Measurements from ENCODE around the gene PCDHAC1.
"Not testable (repeated sequence)": the region's sequence is repeated elsewhere in the genome, so short reads cannot be mapped to it uniquely, and the experiment has no call there.

The PCDHAC1 gene

DNA sequence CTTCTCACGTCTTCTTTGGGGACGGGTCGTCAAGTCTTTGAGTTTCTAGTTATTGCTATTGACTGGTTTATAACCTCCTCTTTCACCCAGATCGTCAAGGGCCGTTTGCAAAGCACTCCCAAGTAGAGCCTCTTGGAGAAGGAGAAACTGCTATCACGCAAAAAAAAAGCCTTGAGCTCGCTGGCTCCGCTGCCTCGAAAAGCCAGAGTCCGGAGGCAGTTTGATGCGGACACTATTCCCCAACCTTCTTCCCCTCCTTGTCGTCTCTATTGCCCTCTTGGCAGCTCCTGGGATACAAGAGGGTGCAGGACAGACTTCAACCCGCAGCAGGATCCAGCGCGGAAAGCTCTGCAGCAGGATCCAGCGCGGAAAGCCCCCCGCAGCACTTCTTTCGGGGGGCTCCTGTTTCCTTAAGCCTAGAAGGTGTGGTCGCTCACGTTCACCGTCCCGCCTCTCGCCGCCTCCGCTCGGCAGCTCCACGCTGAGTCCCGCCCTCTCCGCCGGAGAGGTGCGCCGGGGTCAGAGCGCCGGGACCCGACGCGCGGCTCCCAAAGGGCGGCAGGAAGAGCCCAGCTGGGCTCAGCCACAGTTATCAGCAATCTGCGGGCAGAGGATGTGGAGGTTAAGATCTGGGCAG, at the start of gene PCDHAC1:
Gene PCDHAC1, plus strand, starts transcription at position 494 of the 637 bp plus-strand sequence. CDS start 594 bp downstream, outside the sequence.
- in situ Hi-C loops (cut with MboI; ENCODE audit: low sequenced_read_pairs), result no loop called here

GRCh38 chr5:140876541-140877261, 49.4 kb upstream of the PCDHAC1 start:
- in situ Hi-C loops (cut with MboI; ENCODE audit: low sequenced_read_pairs), result not testable (repeated sequence)

DNA sequence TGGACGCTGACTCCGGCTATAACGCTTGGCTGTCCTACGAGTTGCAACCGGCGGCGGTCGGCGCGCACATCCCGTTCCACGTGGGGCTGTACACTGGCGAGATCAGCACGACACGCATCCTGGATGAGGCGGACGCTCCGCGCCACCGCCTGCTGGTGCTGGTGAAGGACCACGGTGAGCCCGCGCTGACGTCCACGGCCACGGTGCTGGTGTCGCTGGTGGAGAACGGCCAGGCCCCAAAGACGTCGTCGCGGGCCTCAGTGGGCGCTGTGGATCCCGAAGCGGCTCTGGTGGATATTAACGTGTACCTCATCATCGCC, 48.9 kb upstream of the PCDHAC1 start:
- in situ Hi-C loops (cut with MboI; ENCODE audit: low sequenced_read_pairs), result no loop called here

- in situ Hi-C loops (cut with MboI; ENCODE audit: low sequenced_read_pairs), result no loop called here
These were observed 44.1 kb upstream of the PCDHAC1 start, which contains the start of gene PCDHA13 for GRCh38 chr5:140881889-140882590. TSS of gene PCDHA13 (plus strand) at chr5:140882124. CDS start at chr5:140882269, 145 bp downstream.

GRCh38 chr5:140882591-140882899, 43.6 kb upstream of the PCDHAC1 start:
- in situ Hi-C loops (cut with MboI; ENCODE audit: low sequenced_read_pairs), result no loop called here

DNA sequence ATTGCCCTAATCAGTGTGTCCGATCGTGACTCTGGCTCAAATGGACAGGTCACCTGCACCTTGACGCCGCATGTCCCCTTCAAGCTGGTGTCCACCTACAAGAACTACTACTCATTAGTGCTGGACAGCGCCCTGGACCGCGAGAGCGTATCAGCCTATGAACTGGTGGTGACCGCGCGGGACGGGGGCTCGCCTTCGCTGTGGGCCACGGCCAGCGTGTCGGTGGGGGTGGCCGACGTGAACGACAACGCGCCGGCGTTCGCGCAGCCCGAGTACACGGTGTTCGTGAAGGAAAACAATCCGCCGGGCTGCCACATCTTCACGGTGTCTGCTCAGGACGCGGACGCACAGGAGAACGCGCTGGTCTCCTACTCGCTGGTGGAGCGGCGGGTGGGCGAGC, 42.7 kb upstream of the PCDHAC1 start:
- in situ Hi-C loops (cut with MboI; ENCODE audit: low sequenced_read_pairs), result no loop called here

DNA sequence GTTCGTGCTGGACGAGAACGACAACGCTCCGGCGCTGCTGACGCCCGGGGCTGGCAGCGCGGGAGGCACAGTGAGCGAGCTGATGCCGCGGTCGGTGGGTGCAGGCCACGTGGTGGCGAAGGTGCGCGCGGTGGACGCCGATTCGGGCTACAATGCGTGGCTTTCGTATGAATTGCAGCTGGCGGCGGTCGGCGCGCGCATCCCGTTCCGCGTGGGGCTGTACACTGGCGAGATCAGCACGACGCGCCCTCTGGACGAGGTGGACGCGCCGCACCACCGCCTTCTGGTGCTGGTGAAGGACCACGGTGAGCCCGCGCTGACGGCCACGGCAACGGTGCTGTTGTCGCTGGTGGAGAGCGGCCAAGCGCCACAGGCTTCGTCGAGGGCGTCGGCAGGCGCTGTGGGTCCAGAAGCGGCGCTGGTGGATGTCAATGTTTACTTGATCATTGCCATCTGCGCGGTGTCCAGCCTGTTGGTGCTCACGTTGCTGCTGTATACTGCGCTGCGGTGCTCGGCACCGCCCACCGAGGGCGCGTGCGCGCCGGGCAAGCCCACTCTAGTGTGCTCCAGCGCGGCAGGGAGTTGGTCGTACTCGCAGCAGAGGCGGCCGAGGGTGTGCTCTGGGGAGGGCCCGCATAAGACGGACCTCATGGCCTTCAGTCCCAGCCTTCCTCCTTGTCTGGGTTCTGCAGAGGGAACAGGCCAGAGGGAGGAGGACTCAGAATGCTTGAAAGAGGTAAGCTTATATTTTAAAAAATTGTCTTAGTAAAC, 42.0 kb upstream of the PCDHAC1 start:
- in situ Hi-C loops (cut with MboI; ENCODE audit: low sequenced_read_pairs), result no loop called here

DNA sequence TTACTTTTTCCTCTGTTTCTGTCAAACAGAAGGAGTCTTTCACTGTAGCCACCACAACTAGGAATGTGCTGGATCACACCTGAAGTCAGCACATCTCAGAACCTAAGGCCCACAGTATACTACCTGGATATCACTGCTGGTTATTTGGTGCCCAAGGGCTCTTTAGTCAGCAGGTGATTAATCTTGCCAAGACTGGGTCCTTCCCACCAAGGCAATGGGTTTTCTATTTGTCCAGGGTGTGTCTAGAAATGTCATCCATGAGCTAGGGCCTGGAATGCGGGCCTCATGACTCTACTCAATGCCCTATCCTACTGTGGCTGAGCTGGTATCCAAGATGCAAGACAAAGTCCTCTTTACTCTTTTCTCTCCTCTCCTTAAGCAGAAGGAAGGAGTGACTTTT, 9.8 kb upstream of the PCDHAC1 start:
- in situ Hi-C loops (cut with MboI; ENCODE audit: low sequenced_read_pairs), result no loop called here

- in situ Hi-C loops (cut with MboI; ENCODE audit: low sequenced_read_pairs), result no loop called here
These were observed 2.5 kb upstream of the PCDHAC1 start for GRCh38 chr5:140923601-140924000.

- in situ Hi-C loops (cut with MboI; ENCODE audit: low sequenced_read_pairs), result no loop called here
These were observed 536 bp downstream of the PCDHAC1 start for GRCh38 chr5:140926443-140927227.

DNA sequence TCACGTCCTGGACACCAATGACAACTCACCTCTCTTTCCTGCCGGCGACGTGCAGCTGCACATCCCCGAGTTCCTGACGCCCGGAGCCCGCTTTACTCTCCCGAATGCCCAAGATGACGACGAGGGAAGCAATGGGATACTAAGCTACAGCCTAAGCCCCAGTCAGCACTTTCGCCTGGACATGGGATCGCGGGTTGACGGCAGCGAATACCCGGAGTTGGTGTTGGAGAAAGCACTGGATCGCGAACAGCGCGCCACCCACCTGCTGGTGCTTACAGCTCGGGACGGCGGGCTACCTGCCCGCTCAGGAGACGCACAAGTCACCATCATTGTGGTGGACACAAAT, 1.1 kb downstream of the PCDHAC1 start:
- in situ Hi-C loops (cut with MboI; ENCODE audit: low sequenced_read_pairs), result no loop called here

GRCh38 chr5:140934964-140935606, 9.0 kb downstream of the PCDHAC1 start:
- in situ Hi-C loops (cut with MboI; ENCODE audit: low sequenced_read_pairs), result no loop called here

DNA sequence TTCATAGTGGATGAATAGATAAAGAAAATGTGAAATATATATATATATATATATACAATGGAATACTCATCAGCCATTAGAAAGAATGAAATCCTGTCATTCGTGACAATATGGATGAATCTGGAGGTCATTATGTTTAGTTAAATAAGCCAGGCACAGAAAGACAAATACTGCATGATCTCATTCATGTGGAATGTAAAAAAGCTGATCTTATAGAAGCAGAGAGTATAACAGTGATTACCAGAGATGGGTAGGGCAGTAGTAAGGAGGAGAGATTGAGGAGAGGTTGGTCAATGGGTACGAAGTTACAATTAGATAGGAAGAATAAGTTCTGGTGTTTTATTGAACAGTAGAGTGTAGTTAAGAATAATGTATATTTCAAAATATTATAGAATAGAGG, 20.5 kb downstream of the PCDHAC1 start:
- in situ Hi-C loops (cut with MboI; ENCODE audit: low sequenced_read_pairs), result no loop called here

GRCh38 chr5:140951636-140952035, 25.5 kb downstream of the PCDHAC1 start:
- in situ Hi-C loops (cut with MboI; ENCODE audit: low sequenced_read_pairs), result no loop called here

DNA sequence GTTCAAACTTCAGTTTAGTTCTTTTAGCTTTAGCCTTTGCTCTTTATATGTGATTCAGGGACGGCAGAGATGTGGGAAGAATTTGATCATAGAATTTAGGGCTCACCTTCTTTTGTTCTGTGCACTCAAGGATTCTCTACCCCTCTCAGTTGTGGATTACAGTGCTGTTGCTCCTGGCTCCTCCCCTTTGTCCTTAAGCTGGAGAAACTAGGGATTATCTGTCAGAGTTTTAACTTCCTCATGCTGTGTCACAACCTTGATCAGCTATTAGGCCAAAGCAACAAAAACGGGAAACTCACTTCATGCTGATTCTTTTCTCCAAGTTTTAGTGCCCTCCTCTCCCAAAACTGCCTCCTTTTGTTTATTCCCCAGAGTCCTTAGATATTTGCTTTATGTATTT, 27.1 kb downstream of the PCDHAC1 start:
- in situ Hi-C loops (cut with MboI; ENCODE audit: low sequenced_read_pairs), result no loop called here

DNA sequence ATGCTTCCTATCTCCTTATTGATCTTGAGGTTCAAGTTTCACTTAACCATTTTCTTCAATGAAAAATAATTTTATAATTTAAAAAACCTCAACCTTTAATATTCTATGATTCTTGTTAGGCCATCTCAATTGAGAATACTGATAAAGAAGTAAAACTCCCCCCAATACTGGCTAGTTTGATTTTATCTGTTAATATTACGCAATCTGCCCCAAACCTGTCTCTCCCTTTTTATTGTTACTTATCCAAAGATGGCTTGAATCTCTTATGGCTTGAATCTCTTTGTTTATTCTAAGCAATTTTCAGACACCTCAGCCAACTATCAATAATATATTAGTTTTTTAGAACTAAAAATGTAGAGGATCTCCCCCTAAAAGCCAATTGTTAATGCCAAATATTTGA, 36.1 kb downstream of the PCDHAC1 start:
- in situ Hi-C loops (cut with MboI; ENCODE audit: low sequenced_read_pairs), result no loop called here

- in situ Hi-C loops (cut with MboI; ENCODE audit: low sequenced_read_pairs), result no loop called here
These were observed 38.3 kb downstream of the PCDHAC1 start for GRCh38 chr5:140964356-140964755.

DNA sequence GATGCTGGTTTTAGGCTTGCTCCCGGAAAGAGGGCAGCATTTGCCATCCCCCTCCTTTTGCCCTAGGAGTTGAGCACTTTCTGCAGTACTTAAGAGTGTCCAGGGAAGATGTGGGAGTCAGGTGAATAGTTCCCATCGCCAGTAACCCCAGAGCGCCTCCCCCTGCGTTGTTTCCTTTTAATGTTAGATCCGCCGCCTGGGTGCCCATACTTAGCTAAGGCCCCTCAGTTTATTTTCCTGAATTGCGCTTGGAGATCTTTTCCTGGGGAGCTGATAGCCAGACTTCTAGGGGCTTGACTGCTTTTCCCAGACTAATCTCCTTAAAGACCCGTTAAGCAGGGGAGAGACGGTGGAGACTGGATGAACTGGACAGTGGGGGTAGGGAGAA, 39.8 kb downstream of the PCDHAC1 start:
- in situ Hi-C loops (cut with MboI; ENCODE audit: low sequenced_read_pairs), result no loop called here

DNA sequence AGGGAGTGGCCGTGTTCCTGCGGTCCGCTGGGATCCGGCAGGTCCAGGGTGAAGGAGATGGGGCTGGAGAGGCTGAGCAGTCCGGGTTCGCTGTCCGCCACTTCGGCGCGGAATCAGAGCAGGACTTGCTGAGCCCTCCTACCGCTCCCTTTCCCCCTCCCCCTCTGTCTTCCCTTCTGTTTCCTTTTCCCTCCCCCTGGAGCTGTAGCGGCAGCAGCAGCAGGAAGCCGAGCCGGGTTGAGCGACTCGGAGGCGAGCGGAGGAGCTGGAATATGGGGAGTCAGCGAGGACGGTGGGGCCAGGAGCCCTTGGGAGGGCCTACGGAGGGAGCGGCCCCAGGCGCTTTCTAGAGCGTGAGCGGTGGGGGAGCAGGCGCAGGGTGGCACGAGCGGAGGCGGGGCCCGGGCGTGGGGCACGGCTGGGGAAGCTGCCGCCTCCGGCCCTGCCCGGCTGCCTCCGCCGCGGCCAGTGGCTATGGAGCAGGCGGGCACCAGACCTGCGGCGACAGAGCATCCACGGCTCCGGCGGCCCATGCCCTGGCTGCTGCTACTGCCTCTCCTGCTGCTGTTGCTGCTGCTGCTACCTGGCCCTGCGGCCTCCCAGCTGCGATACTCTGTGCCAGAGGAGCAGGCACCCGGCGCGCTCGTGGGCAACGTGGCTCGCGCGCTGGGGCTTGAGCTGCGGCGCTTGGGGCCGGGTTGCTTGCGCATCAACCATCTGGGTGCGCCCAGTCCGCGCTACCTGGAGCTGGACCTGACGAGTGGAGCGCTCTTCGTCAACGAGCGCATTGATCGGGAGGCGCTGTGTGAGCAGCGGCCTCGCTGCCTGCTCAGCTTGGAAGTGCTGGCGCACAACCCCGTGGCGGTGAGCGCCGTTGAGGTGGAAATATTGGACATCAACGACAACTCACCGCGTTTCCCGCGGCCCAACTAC, 40.5 kb downstream of the PCDHAC1 start, which contains the start of gene PCDHAC2:
Gene PCDHAC2, plus strand, starts transcription at position 184 of the 933 bp plus-strand sequence. Its CDS starts 291 bp downstream, at position 475.
- in situ Hi-C loops (cut with MboI; ENCODE audit: low sequenced_read_pairs), result no loop called here
